RWPE2 (cell line): Measurements from ENCODE around the gene ZNG1B.
"Not testable (repeated sequence)": the region's sequence is repeated elsewhere in the genome, so short reads cannot be mapped to it uniquely, and the experiment has no call there.

Experiments used
- ATAC-seq: fragments of 200-7000 bp; cut with Tn5 transposase; 3 replicates; pipeline ENCODE4 v1.9.1; 2021; ENCODE audit warnings: low read depth
- DNase-seq: peaks from one replicate; pipeline ENCODE4 v3.0.0-alpha.2; 2020; ENCODE audit warnings: low spot score
- H3K27ac ChIP-seq: fragments of 450-650 bp; 2 replicates; pipeline ENCODE4 v1.5.1; 2017; ENCODE audit warnings: mild to moderate bottlenecking; ENCODE audit not compliant: poor library complexity, severe bottlenecking
- H3K27me3 ChIP-seq: fragments of 250-450 bp; sonication (Bioruptor Pico); 2 replicates; pipeline ENCODE4 v1.5.1; 2021; ENCODE audit warnings: mild to moderate bottlenecking, moderate library complexity; ENCODE audit not compliant: insufficient read depth, poor library complexity, severe bottlenecking
- H3K36me3 ChIP-seq: fragments of 250-450 bp; sonication (Bioruptor Pico); 2 replicates; pipeline ENCODE4 v1.5.1; 2020; ENCODE audit warnings: low read depth, mild to moderate bottlenecking, moderate library complexity
- H3K4me1 ChIP-seq: fragments of 250-450 bp; sonication (Bioruptor Pico); 2 replicates; pipeline ENCODE4 v1.5.1; 2021; ENCODE audit warnings: mild to moderate bottlenecking, moderate library complexity; ENCODE audit not compliant: insufficient read depth, poor library complexity, severe bottlenecking
- H3K4me3 ChIP-seq: fragments of 250-450 bp; sonication (Bioruptor Pico); 2 replicates; pipeline ENCODE4 v1.5.1; 2021; ENCODE audit warnings: mild to moderate bottlenecking, moderate library complexity; ENCODE audit not compliant: severe bottlenecking
- H3K9me3 ChIP-seq: fragments of 250-450 bp; sonication (Bioruptor Pico); 2 replicates; pipeline ENCODE4 v1.5.1; 2021; ENCODE audit warnings: mild to moderate bottlenecking, moderate library complexity; ENCODE audit not compliant: severe bottlenecking
- TF ChIP-seq, protein P1 (sequence below): fragments of 450-650 bp; IDR thresholded peaks from one replicate; pipeline ENCODE4 v1.5.1; 2017; ENCODE audit warnings: mild to moderate bottlenecking, moderate library complexity; ENCODE audit not compliant: poor library complexity, severe bottlenecking

ZNG1B gene

DNA sequence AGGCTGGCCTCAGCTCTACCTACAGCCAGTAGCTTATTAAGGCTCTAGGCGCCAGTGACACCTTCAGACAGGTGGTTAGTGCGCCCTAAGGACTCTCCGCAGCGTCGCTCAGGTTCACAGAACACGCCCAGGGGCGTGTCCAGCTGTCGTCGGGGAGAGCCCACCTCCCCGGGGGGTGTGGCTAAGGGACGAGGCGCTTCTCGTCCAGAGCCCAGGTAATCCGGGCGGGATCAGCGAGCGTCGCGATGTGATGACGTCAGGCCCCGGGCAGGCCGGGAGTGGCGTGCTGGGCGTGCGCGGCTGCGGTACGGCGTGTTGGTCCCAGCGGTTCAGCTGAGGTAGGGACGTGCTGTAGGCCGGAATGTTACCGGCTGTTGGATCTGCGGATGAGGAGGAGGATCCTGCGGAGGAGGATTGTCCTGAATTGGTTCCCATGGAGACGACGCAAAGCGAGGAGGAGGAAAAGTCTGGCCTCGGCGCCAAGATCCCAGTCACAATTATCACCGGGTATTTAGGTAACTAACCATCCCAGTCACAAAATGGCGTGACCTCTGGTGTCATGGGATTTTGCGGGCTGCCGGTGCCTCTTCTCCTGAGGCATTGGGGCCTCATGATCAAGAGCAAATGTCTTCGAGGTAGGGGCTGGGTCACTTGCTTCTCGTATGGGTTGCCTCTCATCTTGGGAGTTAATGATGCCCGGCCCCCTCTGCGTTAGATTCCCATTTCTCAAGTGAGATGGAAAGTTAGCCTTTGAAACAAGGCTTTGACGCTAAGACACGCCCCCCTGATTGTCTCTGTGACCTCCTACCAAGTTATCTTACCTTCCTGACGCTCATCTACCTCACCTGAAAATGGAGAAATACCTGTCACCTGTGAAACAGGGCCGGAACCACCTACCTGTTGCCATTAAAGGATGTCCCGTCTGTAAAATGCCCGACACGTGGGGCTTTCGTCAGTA, at the start of gene ZNG1B:
Gene ZNG1B (plus strand): TSS at position 184 of the 958 bp plus-strand sequence. CDS start 178 bp downstream, at position 362.
- not testable (repeated sequence) for ATAC-seq, H3K27me3 ChIP-seq, H3K36me3 ChIP-seq, H3K9me3 ChIP-seq, H3K27ac ChIP-seq, H3K4me1 ChIP-seq
- peak; percentile 81 for DNase-seq
- peak within 1 kb of the TSS; percentile 38 for H3K4me3 ChIP-seq

DNA sequence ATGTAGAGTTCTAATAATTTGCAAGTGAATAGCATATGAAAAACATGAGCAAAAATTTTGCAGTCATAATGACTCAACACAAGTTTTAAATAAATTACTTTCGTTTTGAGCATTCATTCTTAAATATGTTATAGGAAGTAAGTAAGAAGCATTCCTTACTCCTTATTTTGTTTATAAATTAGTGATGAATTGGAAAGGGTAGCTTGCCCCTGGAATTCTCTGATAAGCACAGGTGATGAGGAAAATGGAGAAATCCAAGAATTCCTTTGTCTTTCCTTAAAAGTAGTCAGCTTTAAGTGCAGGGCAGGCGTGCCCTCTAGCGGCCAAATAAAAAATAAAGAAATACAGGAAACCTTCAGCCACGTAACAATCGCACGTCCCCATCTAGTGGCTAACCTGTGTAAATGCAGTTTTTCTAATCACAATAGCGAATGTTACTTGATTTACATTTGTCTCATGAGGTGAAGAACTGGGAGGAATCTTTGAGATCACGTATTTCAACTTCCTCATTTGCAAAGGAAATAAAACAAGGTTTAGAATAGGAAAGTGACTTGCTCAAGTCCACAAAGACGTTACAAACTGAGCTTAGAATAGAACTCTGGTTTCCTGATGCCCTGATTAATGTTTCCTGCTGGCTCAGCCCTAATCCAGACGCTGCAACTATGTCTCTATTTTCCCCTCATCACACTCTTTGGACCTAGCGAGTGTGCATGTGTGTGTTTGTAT, 47.2 kb upstream of the ZNG1B start:
- no peaks in the 10 kb centered on the region for H3K36me3 ChIP-seq
- DNase-seq (no peak), ATAC-seq (peak; percentile 64)
- no peaks in the 10 kb centered on the region for H3K4me1 ChIP-seq
- H3K9me3 ChIP-seq = no peaks in the 10 kb centered on the region
- no peak overlapping the region for H3K4me3 ChIP-seq
- no peak overlapping the region for H3K27ac ChIP-seq
- H3K27me3 ChIP-seq = no peaks in the 10 kb centered on the region
- TF ChIP-seq, protein P1, sequence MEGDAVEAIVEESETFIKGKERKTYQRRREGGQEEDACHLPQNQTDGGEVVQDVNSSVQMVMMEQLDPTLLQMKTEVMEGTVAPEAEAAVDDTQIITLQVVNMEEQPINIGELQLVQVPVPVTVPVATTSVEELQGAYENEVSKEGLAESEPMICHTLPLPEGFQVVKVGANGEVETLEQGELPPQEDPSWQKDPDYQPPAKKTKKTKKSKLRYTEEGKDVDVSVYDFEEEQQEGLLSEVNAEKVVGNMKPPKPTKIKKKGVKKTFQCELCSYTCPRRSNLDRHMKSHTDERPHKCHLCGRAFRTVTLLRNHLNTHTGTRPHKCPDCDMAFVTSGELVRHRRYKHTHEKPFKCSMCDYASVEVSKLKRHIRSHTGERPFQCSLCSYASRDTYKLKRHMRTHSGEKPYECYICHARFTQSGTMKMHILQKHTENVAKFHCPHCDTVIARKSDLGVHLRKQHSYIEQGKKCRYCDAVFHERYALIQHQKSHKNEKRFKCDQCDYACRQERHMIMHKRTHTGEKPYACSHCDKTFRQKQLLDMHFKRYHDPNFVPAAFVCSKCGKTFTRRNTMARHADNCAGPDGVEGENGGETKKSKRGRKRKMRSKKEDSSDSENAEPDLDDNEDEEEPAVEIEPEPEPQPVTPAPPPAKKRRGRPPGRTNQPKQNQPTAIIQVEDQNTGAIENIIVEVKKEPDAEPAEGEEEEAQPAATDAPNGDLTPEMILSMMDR = peak; percentile 95

DNA sequence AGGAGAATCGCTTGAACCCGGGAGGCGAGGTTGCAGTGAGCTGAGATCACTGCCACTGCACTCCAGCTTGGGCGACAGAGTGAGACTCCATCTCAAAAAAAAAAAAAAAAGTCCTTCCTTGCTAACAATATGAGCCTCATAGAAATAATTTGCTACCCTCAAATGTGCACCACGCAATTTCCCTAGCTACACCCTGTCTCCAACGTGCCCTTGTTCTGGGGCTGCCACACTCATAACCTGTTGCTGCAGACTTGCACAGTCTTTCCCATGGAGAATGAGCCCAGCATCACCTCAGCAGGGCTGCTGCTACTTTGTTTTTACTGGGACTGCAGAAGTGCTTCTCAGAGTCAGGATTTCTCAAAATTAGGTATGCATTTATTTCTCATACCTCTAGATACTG, 46.4 kb upstream of the ZNG1B start:
- H3K4me1 ChIP-seq = no peaks in the 10 kb centered on the region
- no peaks in the 10 kb centered on the region for H3K27me3 ChIP-seq
- no peaks in the 10 kb centered on the region for H3K36me3 ChIP-seq
- TF ChIP-seq, protein P1 = no peak
- no peak overlapping the region for H3K4me3 ChIP-seq
- H3K9me3 ChIP-seq = no peaks in the 10 kb centered on the region
- no peak overlapping the region for H3K27ac ChIP-seq
- no peak for ATAC-seq
- no peak for DNase-seq

DNA sequence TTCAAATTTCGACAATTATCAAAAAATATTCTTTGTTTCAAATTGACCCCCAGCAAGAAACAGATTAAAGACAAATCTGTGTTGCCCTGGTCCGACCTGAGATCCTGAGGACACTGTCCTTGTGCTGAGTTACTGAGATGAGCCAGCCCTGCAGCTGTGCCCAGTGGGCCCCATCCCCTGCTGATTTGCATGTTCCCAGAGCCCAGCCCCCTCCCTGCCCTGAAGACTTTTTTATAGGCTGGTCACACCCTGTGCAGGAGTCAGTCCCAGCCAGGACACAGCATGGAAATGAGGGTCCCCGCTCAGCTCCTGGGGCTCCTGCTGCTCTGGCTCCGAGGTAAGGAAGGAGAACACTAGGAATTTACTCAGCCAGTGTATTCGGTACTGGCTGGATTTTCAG, 31.4 kb upstream of the ZNG1B start:
- H3K4me3 ChIP-seq = no peak overlapping the region
- no peak for ATAC-seq
- H3K9me3 ChIP-seq = no peaks in the 10 kb centered on the region
- no peak for DNase-seq
- H3K27ac ChIP-seq = no peak overlapping the region
- H3K4me1 ChIP-seq = peaks cover 5% of the 10 kb centered on the region
- TF ChIP-seq, protein P1 = no peak
- no peaks in the 10 kb centered on the region for H3K27me3 ChIP-seq
- no peaks in the 10 kb centered on the region for H3K36me3 ChIP-seq

DNA sequence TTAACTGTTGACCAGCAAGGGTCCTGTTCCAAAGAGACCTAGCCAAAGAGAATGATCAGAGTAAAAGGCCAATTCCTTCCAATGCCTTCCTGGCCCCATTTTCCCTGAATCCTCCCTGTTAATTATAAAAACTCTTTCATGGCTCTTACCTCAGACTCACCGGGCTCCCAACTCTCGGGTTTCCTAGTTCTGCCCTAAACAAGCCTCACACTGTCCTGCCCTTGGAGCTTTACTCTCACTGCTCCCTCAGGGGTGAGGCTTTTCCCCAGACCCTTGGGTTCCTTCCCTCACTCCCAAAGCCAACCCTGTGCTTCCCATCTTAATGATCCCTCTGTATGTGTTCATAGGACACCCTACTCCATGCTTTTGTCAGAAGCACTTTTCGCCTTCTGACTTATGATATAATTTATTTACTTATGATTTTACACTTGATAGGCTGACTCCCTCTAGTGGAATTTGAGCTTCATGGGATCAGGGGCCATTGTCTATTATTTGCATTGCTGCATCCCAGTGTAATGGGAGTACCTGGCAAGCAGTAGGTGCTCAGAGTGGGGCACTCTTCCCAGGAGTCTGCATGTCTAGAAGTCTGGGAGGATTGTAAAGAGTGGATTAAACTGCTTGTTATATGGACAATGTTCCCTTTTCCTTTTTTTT, 29.9 kb upstream of the ZNG1B start:
- Histone ChIP-seq H3K27me3 (no peaks in the 10 kb centered on the region), H3K4me3 (no peak overlapping the region), H3K27ac (no peak overlapping the region), H3K4me1 (peaks cover 5% of the 10 kb centered on the region), H3K9me3 (no peaks in the 10 kb centered on the region), H3K36me3 (no peaks in the 10 kb centered on the region)
- DNase-seq (no peak), ATAC-seq (peak; percentile 68)
- TF ChIP-seq, protein P1 = peak; percentile 73

DNA sequence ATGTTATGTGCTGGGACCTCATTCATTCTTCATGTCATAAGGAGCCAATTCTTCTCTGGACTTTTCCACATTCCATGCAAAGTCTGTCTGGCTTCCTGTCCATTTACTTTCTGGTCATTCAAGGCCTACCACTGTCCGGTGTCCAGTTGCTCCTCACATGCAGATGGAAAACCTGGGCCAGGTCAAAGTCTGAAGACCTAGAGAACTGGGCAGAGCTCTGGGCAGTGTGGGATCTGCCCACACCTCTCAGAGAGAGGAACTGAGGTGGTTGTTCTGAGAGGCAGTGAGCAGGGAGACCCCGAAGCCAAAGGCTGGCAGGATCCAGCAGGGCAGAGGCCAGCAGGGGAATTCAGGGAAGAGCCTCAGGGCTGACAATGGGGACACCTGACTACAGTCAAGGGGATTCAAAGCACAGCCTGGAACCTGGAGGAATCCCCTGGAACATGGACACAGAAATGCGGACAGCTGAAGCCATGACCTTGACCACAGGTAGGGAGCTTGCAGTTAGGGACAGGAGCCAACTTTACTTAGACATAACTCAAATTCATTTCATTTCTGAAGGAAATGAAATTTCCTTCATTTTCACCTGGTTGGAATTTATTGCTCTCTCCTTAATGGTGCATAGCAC, 25.7 kb upstream of the ZNG1B start:
- not testable (repeated sequence) for H3K9me3 ChIP-seq, H3K27me3 ChIP-seq, ATAC-seq

DNA sequence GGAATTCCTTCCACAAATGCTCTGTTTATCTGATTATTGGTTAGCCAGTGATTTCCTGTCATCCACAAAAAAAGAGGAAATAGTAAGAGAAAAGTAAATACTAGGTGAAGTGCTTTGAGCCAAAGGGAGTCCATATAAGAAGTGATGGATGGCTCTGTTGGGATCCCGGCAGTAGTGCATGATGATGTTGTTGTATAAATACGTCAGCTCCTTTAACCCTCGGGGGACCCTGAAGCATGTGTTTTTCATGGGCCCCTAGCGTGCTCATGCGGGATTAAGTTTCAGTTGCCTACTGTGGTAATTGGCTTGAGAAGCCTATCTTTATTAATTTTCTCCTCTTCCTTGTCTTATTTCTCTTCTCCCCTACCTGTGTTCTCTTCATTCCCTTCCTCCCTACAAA, 24.7 kb upstream of the ZNG1B start:
- not testable (repeated sequence) for ATAC-seq, H3K4me1 ChIP-seq, H3K27me3 ChIP-seq, H3K4me3 ChIP-seq, H3K27ac ChIP-seq, H3K36me3 ChIP-seq, DNase-seq, H3K9me3 ChIP-seq

More for the DNA sequence above, 25.7 kb upstream of the ZNG1B start:
- H3K4me3 ChIP-seq, H3K27ac ChIP-seq, H3K4me1 ChIP-seq, H3K36me3 ChIP-seq, DNase-seq: not testable (repeated sequence)
